GM19328 (cell line): ENCODE results near the gene FARP2.

Source experiments
- ATAC-seq: cut with Tn5 transposase; IDR thresholded peaks from one replicate; pipeline ENCODE4 v1.9.1; 2021; ENCODE audit warnings: mild to moderate bottlenecking, moderate library complexity; ENCODE audit not compliant: unreplicated experiment

FARP2 gene

DNA sequence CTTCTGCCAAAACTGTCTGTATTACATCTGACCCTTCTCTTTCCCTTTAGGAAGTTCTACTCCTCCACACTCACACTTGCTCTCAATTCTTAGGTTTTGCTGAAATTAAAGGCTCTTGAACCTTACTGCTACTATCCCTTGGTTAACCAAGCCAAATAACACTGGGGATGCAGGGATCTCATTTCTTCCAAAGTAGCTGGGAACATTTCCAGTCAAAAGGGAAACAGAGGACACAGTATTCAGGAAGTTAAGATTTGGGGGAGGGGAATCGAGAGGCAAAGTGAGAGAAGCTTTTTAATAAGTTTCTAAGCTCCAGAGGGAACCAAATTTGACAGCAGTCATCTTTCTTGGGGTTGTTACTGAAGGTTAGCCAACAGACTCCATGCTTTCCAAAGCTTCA is 34.2 kb upstream of the FARP2 start:
- no peak for ATAC-seq

DNA sequence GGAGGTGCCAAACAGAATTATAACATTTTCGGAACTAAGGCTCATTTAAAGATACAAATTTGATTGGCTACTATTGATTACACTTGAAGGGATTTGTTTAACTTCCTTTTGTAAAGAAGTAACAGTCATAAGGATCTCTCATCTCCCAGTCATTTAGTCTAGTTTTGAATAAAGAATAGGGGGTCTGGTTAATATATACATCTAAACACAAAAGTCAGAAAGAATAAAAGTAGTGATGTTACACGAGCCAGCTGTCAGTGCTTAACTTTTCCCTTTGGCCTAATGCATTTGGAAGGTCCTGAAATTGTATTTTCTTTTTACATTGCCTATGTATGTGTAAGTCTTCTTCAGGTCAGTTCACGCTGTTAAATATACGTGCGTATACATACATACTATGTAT is 32.3 kb upstream of the FARP2 start:
- no peak for ATAC-seq

DNA sequence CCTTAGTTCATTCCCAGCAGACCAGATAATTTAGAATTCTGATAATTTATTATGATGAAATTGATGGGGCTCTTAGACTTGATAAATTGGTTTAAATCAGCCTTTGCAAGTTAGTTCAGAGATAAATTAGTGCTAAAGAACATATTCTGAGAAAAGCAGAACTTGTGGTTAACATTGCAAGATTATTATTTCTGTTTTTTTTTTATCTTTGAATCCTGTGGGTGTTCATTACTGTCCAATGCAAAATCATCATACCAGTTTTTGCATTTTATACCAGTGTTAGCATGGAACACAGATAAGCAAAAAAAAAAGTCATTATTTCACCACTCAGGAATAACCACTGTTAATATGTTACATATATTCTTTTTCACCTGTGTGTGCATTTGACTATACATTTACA is 31.3 kb upstream of the FARP2 start:
- no peak for ATAC-seq

DNA sequence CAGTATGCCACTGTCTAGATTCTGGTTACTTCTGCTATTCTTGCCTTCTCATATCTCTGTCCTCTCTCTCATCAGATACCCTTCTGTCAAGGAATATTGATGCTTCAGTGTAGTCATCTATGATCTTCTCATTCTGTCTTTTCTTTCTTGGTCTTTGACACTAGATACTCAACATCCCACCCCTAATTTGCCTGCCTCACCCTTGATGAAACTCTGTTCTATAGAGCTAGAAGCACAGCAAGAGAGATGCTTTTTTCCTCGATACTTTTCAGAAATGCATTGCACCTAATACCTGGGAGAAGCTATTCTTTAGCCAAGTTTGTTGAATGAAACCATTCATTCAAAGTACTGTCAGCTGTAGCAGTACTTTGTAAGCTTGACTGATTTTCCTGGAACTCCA is 30.8 kb upstream of the FARP2 start:
- ATAC-seq = no peak

DNA sequence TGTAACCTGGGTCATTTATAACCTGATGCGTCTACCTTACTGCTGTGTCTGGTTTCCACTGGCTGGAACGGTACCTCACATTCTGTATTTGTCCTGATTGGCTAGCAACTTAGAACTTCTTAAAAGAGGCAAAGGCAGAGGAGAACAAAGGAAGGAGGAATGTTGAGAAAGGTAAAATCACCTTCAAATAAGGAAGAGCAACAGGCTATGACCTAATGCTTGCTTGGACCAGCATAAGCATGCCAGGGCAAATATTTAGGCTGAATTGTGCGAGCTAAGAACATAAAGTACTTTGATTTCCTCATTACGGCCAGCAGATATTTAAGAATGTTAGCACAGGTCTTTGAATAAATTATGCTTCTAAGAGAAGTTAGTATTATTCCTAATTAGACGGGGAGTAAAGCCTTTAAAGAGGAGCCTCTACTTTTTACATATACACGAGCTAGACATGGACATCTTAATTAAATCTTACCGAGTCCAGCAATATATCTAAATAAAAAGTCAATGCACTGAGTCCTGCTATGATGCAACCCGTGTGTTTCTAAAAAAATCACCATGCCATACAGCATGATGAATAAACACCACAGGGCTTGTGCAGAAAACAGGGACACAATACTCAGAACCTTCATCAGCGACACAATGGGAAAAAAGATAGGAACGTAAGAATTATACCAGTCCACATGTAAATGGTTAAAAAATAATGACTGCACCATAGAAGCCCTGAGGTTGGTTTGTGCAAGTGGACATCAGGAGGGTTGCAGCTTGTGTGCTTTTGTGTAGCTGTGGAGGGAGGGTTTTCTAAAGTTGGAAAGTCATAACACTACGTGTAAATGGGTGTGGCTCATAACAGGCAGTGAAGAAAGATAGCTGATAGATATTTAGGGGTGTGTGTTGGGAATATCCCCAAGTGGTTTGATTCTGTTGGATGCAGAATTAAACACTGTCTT is 26.1 kb upstream of the FARP2 start:
- ATAC-seq = no peak

DNA sequence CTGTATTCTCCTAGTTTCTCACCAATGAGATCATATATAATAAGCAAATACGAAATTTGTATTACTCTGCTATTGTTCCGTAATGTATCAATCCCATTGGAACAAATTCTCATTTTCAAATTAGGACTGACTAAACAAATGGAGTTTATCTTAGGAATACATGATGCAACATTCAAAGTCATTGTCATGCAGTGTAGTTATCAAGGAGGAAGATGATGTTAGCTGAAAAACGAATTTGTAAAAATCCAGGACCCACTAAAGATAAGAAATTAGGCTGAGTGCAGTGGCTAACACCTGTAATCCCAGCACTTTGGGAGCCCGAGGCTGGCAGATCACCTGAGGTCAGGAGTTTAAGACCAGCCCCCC is 25.5 kb upstream of the FARP2 start:
- ATAC-seq = no peak

DNA sequence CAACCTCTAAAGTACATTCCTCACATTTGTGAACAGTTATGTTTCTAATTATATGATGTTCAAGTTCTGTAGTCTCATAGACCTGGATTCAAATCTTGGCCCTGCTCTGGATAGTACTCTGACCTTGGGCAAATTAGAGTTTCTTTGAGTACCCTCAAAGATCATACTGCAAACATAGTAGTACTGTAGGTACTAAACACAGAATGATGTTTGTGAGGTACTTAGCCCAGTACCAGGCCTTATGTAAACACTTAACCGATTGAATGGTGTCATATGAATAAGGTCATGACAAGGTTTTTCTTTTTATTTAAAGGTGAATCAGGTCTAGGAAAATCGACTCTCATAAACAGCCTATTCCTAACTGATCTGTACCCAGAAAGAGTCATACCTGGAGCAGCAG is 21.3 kb upstream of the FARP2 start:
- ATAC-seq = no peak

DNA sequence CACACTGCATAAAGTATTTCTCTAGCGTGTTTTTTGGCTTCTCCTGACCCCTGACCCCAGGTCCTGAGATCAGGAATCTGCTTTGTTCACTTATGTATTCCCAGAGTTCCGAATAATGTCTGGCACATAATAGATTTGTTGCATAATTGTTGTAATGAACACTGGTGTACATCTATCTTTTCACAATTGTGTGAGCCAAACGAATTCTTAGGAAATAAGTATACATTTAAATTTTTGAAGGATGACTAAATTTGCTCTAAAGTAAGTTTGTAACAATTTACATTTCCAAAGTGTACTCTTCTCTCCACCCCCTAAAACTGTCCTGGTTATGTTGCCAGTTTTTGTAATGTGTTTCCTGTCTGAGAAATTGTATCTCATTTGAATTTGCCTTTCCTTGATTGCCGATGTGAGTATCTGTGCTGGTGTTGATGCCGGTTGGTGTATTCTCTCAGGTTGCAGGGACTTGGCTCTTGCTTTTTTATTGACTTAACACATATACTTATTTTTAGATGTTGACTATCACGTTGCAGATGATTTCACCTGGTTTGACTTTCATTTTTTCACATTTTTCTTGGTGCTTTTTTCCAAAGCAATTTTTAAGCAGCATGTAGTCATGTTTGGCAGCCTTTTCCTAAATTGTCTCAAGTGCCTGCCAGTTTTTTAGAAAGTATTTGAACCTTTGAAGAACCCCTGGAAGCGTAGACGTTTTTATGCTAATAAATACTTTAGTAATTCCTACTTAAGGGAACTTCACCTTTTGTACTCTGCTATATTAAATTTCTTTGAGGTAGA is 16.1 kb upstream of the FARP2 start:
- ATAC-seq = no peak

DNA sequence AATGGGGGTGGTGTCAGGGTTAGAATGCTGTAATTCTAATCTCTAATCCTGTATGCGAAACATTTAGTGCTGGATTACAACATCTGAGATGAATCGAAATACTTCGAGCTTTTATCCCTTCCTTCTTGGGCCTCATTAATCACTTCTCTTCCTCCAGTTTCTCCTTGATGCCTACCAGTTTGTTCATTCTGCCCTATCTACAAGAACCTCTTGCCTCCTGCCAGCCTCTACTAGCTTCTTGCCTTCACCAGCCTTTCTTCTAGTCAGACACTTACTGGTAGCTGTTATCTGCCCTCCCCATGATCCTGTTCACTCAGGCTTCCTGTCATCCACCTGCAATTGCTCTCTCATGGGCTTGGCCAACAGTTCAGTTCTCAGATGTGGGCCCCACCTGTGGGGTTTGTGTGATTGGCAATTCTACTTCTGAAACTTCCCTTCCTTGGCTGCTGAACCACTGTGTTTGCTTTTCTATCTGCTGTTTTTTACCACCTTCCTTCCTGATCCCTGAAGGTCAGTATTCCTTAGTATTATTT is 15.4 kb upstream of the FARP2 start:
- ATAC-seq = no peak

DNA sequence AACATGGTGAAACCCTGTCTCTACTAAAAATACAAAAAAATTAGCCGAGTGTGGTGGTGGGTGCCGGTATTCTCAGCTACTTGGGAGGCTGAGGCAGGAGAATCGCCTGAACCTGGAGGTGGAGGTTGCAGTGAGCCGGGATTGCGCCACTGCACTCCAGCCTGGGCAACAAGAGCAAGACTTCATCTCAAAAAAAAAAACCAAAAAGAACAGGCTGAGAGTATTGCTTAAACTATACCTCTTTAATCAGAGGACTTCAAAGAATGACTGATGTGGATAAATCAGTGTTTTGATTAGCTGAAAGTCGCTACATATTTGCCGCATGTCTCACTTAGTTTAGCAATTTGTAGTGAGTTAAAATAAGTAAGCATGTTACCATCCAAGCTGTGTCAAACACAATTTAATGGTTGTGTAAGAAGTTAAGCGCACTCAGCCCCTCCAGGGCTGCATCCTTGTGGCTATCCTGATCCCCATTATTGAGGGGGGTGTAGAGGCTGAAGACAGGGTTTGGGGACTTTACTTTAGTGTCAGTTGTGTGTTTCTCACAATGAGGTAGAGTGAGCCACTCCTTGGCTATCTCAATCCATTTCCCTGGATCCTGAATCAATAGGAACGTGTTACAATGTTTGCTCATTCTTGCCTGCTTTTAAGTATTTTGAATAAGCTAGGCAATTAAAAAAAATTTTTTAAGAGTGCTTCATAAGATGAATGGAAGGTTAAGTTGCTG is 11.0 kb upstream of the FARP2 start:
- no peak for ATAC-seq

DNA sequence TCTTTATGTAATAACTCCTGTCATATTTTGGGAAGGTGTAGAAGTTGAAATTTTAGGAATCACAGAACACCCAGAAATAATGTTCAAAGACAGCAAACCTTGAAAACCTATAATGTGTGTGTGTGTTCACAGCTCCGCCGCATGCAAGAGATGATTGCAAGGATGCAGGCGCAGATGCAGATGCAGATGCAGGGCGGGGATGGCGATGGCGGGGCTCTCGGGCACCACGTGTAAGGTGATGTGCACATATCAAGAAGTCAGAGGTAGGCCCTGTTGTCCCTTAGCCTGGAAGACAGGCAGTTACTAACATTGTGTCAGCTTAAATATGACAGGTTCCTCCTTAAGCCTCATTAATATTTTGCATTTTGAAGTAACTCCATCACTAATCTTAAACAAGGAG is 6.1 kb upstream of the FARP2 start:
- no peak for ATAC-seq

DNA sequence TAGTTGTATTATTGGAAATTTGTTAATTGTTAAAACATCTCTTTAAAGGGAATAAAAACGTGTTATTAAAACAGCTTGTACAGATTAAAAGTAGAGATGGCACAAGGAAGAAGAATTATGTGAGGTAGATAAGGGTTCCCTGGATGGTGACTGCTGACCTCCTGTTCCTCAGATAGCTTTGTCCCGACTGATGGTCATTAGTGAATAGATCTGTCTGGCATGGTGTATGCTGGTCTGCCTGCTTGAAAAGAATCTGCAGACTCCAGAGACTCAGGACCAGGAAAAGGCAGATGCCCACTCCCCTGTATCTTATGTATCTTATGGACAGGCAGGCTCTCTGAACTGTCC is 5.6 kb upstream of the FARP2 start:
- no peak for ATAC-seq

DNA sequence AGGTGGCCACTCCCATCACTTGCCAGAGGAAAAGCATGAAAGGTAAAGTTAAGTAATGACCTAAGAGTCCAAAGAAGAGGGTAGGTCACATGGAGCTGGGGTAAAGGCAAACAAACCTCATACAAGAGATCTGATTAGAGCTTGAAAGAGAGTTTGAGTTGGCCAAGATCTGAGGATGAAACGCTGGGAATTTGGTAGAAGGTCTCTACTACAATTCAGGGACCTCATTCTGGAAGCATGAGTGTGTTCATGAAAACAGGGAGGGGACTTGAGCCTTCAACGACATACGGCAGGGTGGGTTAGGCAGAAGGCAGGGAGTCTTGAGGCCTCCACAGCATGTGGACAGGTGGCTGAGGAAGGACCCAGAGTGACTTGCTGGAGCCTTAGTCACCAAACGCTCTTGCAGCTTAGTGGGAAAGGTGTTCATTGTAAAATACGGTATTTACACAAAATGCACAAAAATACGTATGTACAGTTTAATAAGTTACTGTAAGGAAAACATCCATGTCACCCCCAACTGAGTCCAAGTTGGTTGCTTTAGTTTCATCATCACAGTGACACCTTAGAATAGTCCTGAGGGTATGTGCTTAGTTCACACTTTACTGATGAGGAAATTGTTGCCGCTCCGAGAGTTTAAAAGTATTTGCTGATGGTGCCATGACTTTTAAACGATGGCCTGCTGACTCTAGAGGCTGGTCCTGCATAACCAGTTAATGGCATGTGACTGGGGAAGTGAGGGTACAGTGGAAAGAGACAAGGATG is 5.0 kb upstream of the FARP2 start:
- ATAC-seq = no peak

DNA sequence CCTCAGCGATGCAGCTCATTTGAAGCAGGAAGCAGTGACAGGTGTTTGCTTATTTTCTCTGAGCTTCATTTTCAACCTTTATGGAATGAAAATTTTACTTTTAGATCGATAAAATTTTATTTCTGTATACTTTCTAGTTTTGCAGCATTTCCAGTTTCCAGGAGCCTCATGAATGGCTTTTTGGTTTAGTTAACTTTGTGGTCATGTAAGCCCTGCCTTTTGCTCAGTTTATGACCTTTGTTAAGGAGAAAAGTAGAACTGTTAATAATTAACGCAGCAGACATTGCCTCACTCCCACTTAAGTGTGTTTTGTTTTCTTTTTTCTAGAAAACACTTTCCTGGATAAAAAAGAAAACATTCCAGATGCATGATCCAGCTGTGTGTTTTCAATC is 4.4 kb upstream of the FARP2 start:
- no peak for ATAC-seq

DNA sequence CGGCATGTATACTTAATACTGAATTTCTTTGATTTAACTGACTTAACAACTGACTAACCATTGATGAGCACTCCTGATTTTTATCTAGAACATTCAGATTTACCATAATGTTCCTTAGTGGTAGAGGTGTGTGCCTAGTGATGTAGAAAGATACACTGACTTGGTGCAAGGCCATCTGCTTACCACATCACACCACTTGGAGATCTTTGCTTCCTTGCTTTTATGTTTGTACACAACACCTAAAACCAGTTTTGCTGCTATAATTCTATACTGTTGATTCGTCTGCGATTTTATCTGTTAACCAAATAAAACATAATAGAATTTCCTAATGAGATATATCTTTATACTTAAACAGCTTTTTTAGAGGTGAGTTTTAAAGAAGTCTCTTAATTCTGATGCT is 3.9 kb upstream of the FARP2 start:
- ATAC-seq = no peak

DNA sequence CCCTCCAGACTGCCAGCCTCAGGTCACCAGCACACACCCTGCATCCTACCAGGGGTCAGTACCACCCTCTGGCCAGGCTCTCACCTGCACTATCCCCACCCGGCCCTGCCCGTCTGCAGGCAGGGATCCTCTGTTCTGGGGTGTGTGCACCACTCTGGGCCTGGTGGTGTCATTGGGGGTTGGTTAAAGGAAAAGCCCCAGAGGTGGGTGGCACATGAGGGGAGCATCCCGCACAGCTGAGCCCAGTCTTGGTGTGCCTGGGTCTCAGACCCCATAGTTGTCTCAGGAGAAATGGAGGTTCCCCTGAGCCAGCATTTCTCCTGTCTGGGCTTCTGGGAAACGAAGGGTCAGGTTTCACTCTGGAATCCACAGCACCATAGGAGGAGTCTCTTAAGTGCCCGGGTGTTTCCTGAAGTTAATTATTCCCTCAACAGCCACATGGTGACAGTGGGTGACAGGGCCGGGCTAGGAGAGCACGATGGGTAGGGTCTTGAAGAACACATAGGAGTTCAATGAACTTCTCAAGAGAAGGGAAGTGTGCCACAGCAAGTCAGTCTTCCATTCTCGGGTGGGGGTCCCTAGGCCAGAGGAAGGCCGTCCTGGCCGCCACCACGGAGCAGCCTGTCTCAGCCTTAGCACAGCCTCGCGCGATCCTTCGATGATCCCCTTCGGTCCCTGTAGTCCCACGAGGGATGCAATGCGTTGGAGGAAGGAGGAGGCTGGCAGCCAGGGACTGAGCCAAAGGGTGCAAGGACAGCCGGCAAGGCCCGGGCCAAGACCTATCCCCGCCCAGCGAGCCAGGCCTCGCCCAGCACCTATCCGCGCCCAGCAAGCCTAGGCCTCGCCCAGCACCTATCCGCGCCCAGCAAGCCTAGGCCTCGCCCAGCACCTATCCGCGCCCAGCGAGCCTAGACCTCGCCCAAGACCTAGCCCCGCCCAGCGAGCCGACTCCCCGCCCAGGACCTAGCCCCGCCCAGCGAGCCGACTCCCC is 1.1 kb upstream of the FARP2 start:
- ATAC-seq = peak; percentile 33

DNA sequence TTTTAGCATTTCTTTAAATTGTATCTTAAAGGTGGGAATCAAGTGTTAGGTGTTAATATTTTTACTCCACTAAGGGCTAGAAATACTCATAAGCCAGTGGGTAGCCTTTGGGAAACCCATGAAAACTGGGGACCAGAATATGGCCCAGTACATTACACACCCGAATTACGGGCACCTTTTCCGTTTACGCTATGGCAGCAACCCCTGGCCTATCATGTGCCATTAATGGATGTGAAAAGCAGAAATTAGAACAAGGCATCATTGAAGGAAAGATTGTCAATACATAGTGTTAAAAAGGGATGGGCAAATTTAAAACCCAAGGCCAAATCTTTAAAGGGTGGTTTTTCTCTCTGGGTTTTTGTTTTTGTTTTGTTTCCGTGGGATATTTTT is 781 bp downstream of the FARP2 start:
- no peak for ATAC-seq

DNA sequence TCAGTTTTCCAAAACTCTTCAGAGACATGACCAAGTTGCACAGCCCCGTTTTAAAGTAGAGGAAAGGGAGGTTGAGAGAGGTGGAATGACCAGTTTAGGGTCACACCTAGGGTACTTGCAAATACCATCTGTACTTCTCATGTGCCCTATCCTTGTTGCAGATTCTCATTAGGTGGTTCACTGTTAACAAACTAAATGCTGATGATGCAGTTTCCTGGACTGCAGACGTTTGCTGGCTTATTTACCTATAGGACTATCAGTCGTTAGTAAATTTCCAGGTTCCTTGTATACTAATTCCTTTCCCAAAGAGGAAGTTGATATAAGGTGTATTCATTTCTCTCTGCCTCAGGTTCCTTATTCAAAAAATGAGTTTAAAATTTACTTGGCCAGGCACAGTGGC is 1.4 kb downstream of the FARP2 start:
- no peak for ATAC-seq

DNA sequence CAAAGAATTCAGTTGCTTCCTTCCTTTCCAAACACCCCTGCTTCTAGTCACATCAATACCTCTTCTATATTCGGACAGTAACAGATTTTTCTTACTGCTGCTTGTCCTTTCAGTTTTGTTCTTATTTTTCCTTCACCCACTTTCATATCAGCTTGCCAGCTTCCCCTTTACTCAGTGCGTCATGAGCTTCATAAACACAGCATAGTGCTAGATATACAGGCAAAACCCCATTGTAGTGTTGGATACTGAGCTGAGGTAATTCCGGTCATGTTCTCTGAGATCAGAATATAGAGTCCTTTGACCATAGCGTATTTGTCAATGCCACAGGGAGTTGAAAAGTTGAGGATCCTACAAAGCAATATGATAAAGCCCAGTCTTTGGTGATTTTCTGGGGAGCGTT is 2.4 kb downstream of the FARP2 start:
- ATAC-seq = no peak
